H1 (cell line): ENCODE results near the gene PLEKHA4. TPM values are rescaled to one million over a fixed set of nuclear protein-coding genes. Genes with fewer than 3 reads are reported as not detected.

Experiments
- CHD7 ChIP-seq: fragments of 300-600 bp; sonication (generic); IDR thresholded peaks from 2 replicates; pipeline ENCODE4 v1.7.1; 2012; ENCODE audit warnings: low read length, moderate library complexity, mild to moderate bottlenecking, inconsistent platforms; ENCODE audit not compliant: insufficient replicate concordance
- FOSL1 ChIP-seq: IDR thresholded peaks from 2 replicates; pipeline ENCODE4 v1.6.1; 2011; ENCODE audit warnings: mild to moderate bottlenecking, low read depth, low read length, moderate library complexity; ENCODE audit not compliant: insufficient read depth
- HDAC6 ChIP-seq: IDR thresholded peaks from one replicate; pipeline ENCODE4 v1.7.1; 2012; ENCODE audit warnings: low read depth, mild to moderate bottlenecking, inconsistent platforms, low read length, moderate library complexity
- POU5F1 ChIP-seq: IDR thresholded peaks from 2 replicates; pipeline ENCODE4 v1.6.1; 2011; ENCODE audit warnings: low read depth, mild to moderate bottlenecking, low read length, moderate library complexity
- RBBP5 ChIP-seq: IDR thresholded peaks from 2 replicates; pipeline ENCODE4 v1.7.1; 2012; ENCODE audit warnings: low read depth, mild to moderate bottlenecking, inconsistent platforms, low read length, moderate library complexity, borderline replicate concordance
- RNF2 ChIP-seq: fragments of 200-900, 300-1000 bp; sonication (generic); IDR thresholded peaks from 2 replicates; pipeline ENCODE4 v1.7.1; 2016; ENCODE audit warnings: borderline replicate concordance, low read depth, mild to moderate bottlenecking, antibody characterized with exemption, low read length; ENCODE audit not compliant: poor library complexity, severe bottlenecking; ENCODE audit errors: missing control alignments
- SP2 ChIP-seq: IDR thresholded peaks from 2 replicates; pipeline ENCODE4 v1.6.1; 2012; ENCODE audit warnings: mild to moderate bottlenecking, low read length, inconsistent platforms
- SP4 ChIP-seq: IDR thresholded peaks from 2 replicates; pipeline ENCODE4 v1.6.1; 2012; ENCODE audit warnings: low read length, inconsistent platforms
- TEAD4 ChIP-seq: IDR thresholded peaks from 2 replicates; pipeline ENCODE4 v1.6.1; 2012; ENCODE audit warnings: low read depth, low read length, inconsistent platforms, mixed read lengths
- polyA plus RNA-seq, 7 experiments: library from polyadenylated mRNA; depleted of rRNA in 3 of 7; stranded (reverse) in 5 of 7; unstranded in 2 of 7; fragments of >200 nt in 5 of 7; fragments of 200-250 nt in 2 of 7; gene quantifications; 1 replicate in 5 of 7; 2 replicates in 1 of 7; 4 replicates in 1 of 7; pipeline versions ENCODE4 v1.2.1 to v1.2.3, GENCODE V29; 2011 to 2013; ENCODE audit warnings: missing spikeins in 2 of 7, mixed read lengths in 2 of 7
- total RNA-seq: library from RNA; stranded (reverse); fragmentation: NEBNext Ultra II Directional; extraction: Animal tissue kit (Norgen Biotek cat#: 25700); gene quantifications from 2 replicates; pipeline ENCODE4 v1.2.1, GENCODE V29; 2021

The PLEKHA4 gene
- total and polyA plus RNA-seq, 2 of the 8 experiments (the other 6 are each of a cell fraction or from before 2014, with no cell fraction given), result 8.2 to 18.0 TPM

GRCh38 chr19:48812094-48812929 lies 56.1 kb downstream of the PLEKHA4 start (continued):
- TF ChIP-seq CHD7, result no peak
- no peak for TF ChIP-seq SP2
- TF ChIP-seq RNF2, result no peak
- TF ChIP-seq POU5F1, result no peak
- peak; percentile 75; the same call in 1 of the 2 replicates for TF ChIP-seq RBBP5
- no peak for TF ChIP-seq HDAC6
- 0 out of 2 replicates have a peak, but pooled peaks have one; percentile 21 for TF ChIP-seq SP4
- TF ChIP-seq TEAD4, result no peak
- no peak for TF ChIP-seq FOSL1
